DOHH2 (cell line): ENCODE measurements around the gene NCAM1.

Experiments used
- EZH2phosphoT487 ChIP-seq: fragments of 200-600 bp; sonication (generic); IDR thresholded peaks from 2 replicates; pipeline ENCODE4 v1.6.1; 2017; ENCODE audit warnings: borderline replicate concordance, mild to moderate bottlenecking, antibody characterized with exemption, low read length, moderate library complexity, mixed read lengths
- TF ChIP-seq, protein P1 (sequence below): fragments of 200-600 bp; sonication (generic); IDR thresholded peaks from one replicate; pipeline ENCODE4 v1.5.1; 2014; ENCODE audit warnings: antibody characterized with exemption, mild to moderate bottlenecking, low read depth, low read length; ENCODE audit not compliant: poor library complexity, severe bottlenecking

DNA sequence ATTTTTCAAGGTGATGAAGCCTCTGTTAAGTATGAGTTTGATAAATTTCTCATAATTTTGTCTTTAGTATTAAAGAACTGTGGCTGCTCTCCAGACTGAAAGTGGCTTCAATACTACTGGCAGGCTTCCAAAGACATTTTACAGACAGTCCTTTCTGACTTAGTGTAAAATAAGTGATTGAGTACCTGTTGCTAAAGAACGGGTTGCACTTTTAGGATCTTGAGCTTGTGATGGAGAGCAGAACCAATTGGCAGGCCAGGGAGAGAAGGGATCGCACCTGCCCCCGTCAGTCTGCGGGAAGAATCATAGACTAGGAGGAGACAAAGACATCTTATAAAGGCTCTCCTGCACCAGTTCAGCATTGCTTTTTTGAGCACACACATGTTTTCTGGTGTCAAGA, 4.4 kb downstream of the NCAM1 start:
- TF ChIP-seq, protein P1, sequence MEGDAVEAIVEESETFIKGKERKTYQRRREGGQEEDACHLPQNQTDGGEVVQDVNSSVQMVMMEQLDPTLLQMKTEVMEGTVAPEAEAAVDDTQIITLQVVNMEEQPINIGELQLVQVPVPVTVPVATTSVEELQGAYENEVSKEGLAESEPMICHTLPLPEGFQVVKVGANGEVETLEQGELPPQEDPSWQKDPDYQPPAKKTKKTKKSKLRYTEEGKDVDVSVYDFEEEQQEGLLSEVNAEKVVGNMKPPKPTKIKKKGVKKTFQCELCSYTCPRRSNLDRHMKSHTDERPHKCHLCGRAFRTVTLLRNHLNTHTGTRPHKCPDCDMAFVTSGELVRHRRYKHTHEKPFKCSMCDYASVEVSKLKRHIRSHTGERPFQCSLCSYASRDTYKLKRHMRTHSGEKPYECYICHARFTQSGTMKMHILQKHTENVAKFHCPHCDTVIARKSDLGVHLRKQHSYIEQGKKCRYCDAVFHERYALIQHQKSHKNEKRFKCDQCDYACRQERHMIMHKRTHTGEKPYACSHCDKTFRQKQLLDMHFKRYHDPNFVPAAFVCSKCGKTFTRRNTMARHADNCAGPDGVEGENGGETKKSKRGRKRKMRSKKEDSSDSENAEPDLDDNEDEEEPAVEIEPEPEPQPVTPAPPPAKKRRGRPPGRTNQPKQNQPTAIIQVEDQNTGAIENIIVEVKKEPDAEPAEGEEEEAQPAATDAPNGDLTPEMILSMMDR: no peak
- no peak for TF ChIP-seq EZH2phosphoT487
